Stimulated activated effector memory CD8-positive, alpha-beta T cell treated with anti-CD3 and anti-CD28 coated beads, Interleukin-12 subunit alpha, Interleukin-12 subunit beta, amount 100 ng/mL, for 72 hours (primary cell): Measurements from ENCODE around the gene POU6F2.
"Not testable (repeated sequence)": the region's sequence is repeated elsewhere in the genome, so short reads cannot be mapped to it uniquely, and the experiment has no call there.

Source experiments
- ATAC-seq: fragments of 150-1000 bp; cut with Tn5 transposase; 2 replicates; pipeline ENCODE4 v1.10.0; 2021
- DNase-seq, 2 donors: peaks; one replicate each; pipeline ENCODE4 v3.0.0; 2021 to 2022; ENCODE audit warnings: low spot score in 2 of 2
- H3K27ac Mint-ChIP-seq: one replicate; pipeline ENCODE4 v1.8.0; 2022; ENCODE audit warnings: mild to moderate bottlenecking, mixed read lengths
- H3K36me3 Mint-ChIP-seq: one replicate; pipeline ENCODE4 v1.8.0; 2022; ENCODE audit warnings: mild to moderate bottlenecking, mixed read lengths
- H3K4me1 Mint-ChIP-seq: one replicate; pipeline ENCODE4 v1.8.0; 2022; ENCODE audit warnings: mixed read lengths
- H3K4me3 Mint-ChIP-seq: one replicate; pipeline ENCODE4 v1.8.0; 2022; ENCODE audit warnings: mild to moderate bottlenecking, mixed read lengths
- H3K9me3 Mint-ChIP-seq: one replicate; pipeline ENCODE4 v1.8.0; 2022; ENCODE audit warnings: mixed read lengths

POU6F2 gene

DNA sequence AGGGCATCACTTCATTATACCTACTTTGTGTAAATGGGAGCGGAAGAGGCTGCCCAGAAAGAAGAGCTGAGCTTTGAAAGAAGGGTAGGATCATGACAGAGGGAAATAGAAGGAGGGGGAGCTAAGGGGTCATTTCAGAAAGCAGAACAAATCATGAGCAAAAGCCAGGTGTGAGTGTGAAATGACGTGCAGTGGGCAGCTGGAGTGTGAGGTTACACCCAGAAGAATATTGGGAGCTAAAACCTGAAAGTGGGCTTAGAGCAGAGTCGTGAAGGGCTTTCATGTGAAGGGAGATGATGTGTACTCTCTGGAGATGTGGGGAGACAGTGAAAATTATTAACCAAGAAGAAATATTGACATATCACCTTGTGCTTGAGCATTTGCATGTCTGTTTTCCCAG is 343.5 kb downstream of the POU6F2 start:
- DNase-seq = no peak
- no peak for ATAC-seq
- H3K4me1 Mint-ChIP-seq = no peaks in the 10 kb centered on the region
- H3K27ac Mint-ChIP-seq = no peak overlapping the region
- peaks cover 3% of the 10 kb centered on the region for H3K9me3 Mint-ChIP-seq
- H3K4me3 Mint-ChIP-seq = no peak overlapping the region
- no peaks in the 10 kb centered on the region for H3K36me3 Mint-ChIP-seq

DNA sequence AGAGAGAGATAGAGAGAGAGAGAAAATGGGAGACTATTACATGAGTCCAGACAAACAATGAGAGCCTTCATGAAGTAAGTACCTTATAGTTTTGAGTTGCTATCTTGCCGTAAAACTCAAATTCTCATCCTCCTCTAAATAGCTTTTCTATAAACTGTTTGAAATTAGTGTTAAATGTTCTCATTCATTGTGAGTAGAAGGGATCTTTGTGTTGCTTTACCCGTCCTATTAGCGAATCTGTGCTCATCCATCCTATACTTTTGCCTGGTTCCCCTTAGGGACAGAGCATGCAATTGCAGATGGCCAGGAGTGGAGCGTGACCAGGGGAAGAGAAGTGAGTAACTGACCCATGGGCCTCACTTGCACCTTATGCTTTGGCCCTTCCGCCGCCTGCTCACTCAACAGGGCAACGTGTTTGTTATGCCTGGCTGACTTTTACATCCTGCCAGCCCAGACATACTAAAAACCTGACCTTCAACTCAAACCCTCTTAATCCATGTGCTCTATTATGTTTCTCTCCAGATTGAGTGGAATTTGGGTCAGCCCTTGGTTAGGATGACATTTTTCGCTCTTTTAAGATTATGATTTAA is 344.3 kb downstream of the POU6F2 start:
- H3K36me3 Mint-ChIP-seq = no peaks in the 10 kb centered on the region
- DNase-seq (no peak), ATAC-seq (no peak)
- H3K9me3 Mint-ChIP-seq = peaks cover 3% of the 10 kb centered on the region
- no peak overlapping the region for H3K4me3 Mint-ChIP-seq
- no peaks in the 10 kb centered on the region for H3K4me1 Mint-ChIP-seq
- H3K27ac Mint-ChIP-seq = no peak overlapping the region

DNA sequence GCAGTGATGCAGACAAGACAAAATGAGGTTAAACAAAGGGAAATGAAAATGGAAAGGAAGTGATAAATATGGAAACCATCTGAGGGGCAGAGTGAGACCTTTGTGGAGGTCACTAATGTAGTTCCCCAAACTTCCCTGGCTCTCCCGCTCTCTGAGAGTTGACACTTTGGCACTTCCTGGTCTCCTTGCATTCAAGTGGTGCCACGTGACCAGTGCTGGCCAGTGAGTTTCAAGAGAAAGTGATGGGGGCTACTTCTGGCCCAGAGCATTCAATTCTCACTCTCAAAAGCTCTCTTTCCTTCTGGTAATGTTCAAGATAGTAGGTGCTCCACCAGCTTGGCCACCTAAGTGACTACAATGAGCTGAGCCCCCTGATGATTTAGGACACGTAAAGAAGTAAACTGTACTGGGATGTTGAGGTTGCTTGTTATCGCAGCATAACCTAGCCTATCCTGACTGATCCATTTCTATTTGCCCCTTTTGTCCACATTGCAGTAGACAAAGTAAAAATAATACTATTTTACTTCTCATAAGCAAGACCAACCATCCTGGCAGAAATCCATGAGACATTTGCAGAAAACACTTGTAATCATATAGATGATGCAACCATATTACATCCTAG is 346.5 kb downstream of the POU6F2 start:
- H3K4me3 Mint-ChIP-seq = no peak overlapping the region
- H3K27ac Mint-ChIP-seq = no peak overlapping the region
- H3K9me3 Mint-ChIP-seq = peaks cover 3% of the 10 kb centered on the region
- no peaks in the 10 kb centered on the region for H3K36me3 Mint-ChIP-seq
- no peak for ATAC-seq
- H3K4me1 Mint-ChIP-seq = no peaks in the 10 kb centered on the region
- no peak for DNase-seq

DNA sequence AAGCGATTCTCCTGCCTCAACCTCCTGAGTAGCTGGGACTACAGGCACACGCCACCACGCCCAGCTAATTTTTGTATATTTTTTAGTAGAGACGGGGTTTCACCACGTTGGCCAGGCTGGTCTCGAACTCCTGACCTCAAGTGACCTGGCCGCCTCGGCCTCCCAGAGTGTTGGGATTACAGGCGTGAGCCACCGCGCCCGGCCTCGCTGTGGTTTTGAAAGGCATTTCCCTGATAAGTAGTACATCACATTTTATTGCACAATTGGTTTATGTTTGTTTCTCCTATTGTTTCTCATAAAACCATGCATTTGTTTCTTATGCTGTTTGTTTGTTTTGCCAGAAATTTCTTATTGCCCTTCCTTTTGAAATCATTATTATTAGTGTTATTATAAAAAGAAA is 353.9 kb downstream of the POU6F2 start:
- not testable (repeated sequence) for ATAC-seq, H3K4me1 Mint-ChIP-seq, H3K4me3 Mint-ChIP-seq, H3K27ac Mint-ChIP-seq, H3K9me3 Mint-ChIP-seq, H3K36me3 Mint-ChIP-seq, DNase-seq

DNA sequence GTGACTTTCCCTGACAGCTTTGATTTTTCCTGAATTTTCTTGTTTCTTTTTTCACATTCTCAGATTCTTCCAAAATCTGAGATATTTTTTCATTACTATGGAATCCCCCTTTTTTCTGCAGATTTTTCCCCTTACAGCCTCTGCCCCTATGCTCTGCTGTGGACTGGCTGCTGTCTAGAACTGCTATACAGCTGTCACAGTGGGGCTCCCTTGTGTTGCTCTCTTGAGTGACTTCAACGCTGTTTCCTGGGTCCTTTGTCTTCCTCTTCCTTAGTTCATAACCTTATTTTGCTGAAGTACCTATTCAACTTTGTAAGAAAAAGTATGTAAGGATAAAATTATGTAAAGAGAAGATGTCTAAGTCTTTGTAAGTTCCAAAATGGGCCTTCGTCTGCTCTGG is 354.4 kb downstream of the POU6F2 start:
- Mint-ChIP-seq H3K27ac (no peak overlapping the region), H3K36me3 (no peaks in the 10 kb centered on the region), H3K4me1 (no peaks in the 10 kb centered on the region), H3K4me3 (no peak overlapping the region), H3K9me3 (no peaks in the 10 kb centered on the region)
- DNase-seq (no peak), ATAC-seq (no peak)

DNA sequence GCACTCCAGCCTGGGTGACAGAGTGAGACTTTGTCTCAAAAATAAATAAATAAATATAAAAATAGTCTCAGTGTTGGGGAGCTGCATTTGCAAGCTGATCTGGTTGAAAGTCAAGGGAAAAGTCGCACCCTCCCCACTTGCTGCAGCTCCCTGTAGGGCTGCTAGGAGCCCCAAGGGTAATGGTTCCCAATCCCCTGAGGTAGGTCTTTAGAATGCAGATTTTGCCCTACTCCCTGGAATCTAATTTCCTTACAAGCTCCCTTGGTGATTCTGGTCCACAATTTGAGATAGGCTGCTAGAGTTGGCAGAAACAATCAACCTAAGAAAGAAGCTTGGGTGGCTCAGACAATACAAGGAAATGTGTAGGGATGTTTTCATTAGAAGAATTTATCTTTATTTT is 356.0 kb downstream of the POU6F2 start:
- Mint-ChIP-seq H3K4me1 (no peaks in the 10 kb centered on the region), H3K27ac (no peak overlapping the region), H3K9me3 (no peaks in the 10 kb centered on the region), H3K4me3 (no peak overlapping the region), H3K36me3 (no peaks in the 10 kb centered on the region)
- no peak for DNase-seq
- ATAC-seq = no peak

DNA sequence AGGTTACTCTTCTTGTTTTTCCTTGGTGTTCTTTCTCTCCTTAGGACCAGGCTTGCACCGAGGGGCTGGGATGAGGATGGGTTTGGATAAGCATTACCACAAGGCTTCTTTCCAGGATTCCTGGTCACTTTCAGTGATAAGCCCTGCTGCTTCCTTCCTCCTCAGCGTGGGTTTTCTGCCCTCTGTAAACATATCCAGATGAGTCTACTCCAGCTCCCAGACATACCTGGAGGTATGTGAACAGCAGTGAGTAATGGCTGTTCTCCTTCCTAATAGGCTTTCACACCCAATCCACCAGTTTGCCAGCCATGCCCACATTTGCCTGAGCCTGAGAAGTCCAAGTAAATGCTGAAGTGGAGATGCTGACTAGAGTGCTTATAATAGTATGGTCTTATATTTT is 358.7 kb downstream of the POU6F2 start:
- ATAC-seq (no peak), DNase-seq (no peak)
- H3K4me1 Mint-ChIP-seq = no peaks in the 10 kb centered on the region
- no peak overlapping the region for H3K27ac Mint-ChIP-seq
- H3K4me3 Mint-ChIP-seq = no peak overlapping the region
- no peaks in the 10 kb centered on the region for H3K36me3 Mint-ChIP-seq
- H3K9me3 Mint-ChIP-seq = no peaks in the 10 kb centered on the region

DNA sequence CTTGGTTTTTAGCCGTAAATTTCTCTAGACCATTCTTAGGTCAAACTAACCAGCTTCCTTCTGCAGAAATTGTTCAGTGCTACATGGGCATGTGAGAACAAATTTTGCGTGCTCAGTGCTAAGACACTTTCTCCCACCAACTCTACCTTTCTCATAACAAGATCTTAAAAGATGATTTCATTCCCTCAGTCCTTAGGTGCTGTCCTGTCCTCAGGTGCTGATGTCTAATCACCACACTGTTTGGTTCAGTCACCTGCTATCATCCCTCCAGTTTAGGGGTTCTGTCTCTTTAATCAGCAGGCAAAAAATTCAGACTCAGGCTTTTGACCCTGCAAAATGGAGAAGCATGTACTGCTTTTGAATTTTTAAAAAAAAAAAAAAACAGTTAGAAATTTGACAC is 361.0 kb downstream of the POU6F2 start:
- DNase-seq = no peak
- no peak overlapping the region for H3K4me3 Mint-ChIP-seq
- H3K4me1 Mint-ChIP-seq = no peaks in the 10 kb centered on the region
- H3K36me3 Mint-ChIP-seq = no peaks in the 10 kb centered on the region
- no peaks in the 10 kb centered on the region for H3K9me3 Mint-ChIP-seq
- H3K27ac Mint-ChIP-seq = no peak overlapping the region
- no peak for ATAC-seq

DNA sequence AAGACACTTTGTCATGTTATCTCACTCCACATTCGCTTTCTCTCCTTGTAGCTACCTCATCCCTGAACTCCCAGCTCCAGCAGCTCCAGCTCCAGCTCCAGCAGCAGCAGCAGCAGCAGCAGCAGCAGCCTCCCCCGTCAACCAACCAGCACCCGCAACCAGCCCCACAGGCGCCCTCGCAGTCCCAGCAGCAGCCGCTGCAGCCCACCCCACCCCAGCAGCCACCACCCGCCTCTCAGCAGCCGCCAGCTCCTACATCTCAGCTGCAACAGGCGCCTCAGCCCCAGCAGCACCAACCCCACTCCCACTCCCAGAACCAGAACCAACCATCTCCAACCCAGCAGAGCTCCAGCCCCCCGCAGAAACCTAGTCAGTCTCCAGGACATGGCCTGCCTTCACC is 361.9 kb downstream of the POU6F2 start:
- Mint-ChIP-seq H3K27ac (peak overlapping the region; percentile 13), H3K36me3 (no peaks in the 10 kb centered on the region), H3K4me1 (no peaks in the 10 kb centered on the region), H3K9me3 (no peaks in the 10 kb centered on the region), H3K4me3 (no peak overlapping the region)
- peak; percentile 15 for ATAC-seq
- no peak for DNase-seq

DNA sequence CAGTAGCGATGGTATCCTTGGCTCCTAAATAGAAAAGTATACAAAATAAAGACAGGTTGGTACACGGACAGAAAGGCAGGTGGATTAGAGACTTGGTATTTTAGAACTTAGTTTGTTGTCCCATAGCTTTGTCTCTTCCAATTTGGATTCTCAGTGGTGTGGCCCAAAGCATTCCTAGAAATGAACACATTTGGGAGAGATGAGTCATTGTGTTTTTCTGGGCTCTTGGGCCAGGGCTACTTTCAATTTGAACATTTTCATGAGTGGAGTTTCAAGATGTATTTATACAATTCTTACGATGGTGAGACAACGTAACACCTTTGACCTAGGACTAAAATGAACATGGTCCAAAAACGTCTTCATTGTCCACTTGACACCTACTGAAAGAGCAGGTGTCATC is 363.4 kb downstream of the POU6F2 start:
- Mint-ChIP-seq H3K4me3 (no peak overlapping the region), H3K4me1 (no peaks in the 10 kb centered on the region), H3K27ac (no peak overlapping the region), H3K9me3 (no peaks in the 10 kb centered on the region), H3K36me3 (no peaks in the 10 kb centered on the region)
- no peak for DNase-seq
- ATAC-seq = no peak

DNA sequence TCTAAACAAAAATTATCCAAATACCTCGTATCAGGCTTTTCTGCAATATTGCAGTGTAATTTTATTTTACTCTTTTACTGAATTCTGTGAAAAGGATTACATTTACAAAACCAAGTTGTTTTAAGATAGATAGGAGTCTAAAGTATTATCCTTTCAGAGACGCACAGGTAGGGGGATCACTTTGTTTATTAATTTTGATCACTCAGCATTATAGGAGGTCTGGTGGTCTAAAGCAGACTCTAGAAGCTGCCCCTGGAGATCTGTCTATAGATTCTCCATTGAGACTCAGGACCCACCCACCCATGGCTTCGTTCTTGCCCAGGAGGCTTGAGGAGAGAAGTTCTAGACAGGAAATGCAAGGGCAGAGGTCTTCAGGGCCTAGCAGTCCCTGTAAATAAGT is 365.1 kb downstream of the POU6F2 start:
- H3K4me3 Mint-ChIP-seq = no peak overlapping the region
- H3K4me1 Mint-ChIP-seq = no peaks in the 10 kb centered on the region
- H3K27ac Mint-ChIP-seq = no peak overlapping the region
- DNase-seq (no peak), ATAC-seq (no peak)
- no peaks in the 10 kb centered on the region for H3K9me3 Mint-ChIP-seq
- no peaks in the 10 kb centered on the region for H3K36me3 Mint-ChIP-seq

DNA sequence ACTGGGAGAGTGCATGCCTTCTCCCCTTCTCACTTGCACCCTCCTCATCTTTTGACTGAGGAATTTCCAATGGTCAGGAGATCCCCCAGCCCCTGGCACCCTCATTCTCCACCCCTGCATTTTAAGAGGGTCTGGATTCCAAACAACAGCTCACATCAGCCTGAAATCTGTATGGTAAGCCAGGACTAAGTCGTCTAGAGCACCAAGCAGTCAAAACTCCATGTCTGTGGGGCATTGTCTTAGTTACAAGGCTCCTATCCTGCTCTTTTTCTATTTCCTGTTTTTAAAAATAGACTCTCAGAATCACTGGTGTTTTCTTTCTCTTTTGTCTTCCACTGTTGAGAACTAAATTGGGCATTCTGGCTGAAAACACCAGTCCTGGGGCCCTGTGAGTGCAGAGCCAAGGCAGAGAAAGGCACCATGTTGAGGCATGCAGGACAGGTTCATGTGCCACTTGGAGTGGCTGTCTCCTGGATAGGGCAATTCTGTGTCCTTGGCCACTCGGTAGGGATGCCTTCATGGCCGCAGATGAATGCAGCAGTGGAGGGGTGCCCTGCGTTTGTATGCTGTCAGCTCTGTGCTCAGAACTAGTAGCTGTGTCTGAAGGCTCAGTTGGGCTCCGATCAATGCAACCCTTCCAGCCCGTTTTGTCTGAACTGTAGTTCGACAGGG is 371.9 kb downstream of the POU6F2 start:
- Mint-ChIP-seq H3K9me3 (no peaks in the 10 kb centered on the region), H3K4me3 (no peak overlapping the region), H3K27ac (no peak overlapping the region), H3K36me3 (no peaks in the 10 kb centered on the region), H3K4me1 (no peaks in the 10 kb centered on the region)
- DNase-seq = no peak
- ATAC-seq = peak; percentile 16

DNA sequence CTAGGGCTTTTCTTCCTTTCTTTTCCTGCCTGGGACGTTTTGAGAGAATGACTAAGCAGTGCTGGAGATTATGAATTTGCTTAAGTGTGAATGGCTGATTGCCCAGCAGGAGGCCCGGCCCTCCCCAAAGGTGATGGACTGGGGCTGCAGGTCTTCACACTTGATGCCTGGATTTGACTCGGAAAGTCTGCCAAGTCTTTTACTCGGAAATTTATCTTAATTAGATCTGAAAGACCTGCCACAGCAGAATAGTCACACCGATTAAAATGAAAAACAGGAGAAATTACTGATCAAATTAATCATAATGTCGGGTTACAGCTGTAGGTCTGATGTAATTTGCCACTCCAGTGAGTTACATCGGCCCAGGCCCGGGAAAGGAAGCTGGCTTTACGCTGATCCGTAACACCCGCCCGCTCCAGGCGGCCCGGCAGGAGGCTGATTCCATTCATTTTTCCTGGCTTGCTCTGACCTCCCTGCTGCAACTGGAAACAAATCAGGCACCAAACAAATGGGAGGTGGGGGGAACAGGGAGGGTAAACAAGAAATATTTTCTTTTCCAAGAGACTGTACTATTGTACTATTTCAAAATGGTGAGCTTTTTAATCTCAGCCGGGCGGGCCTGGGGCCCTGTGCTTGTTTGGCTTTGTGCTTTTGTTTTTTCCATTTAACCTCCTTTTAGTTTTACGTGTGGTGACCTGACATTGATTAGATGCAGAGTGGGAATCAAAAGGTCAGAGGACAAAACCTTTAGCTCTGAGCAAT is 376.1 kb downstream of the POU6F2 start:
- DNase-seq (no peak), ATAC-seq (no peak)
- H3K27ac Mint-ChIP-seq = no peak overlapping the region
- H3K9me3 Mint-ChIP-seq = no peaks in the 10 kb centered on the region
- peaks cover 12% of the 10 kb centered on the region for H3K4me1 Mint-ChIP-seq
- no peak overlapping the region for H3K4me3 Mint-ChIP-seq
- no peaks in the 10 kb centered on the region for H3K36me3 Mint-ChIP-seq

DNA sequence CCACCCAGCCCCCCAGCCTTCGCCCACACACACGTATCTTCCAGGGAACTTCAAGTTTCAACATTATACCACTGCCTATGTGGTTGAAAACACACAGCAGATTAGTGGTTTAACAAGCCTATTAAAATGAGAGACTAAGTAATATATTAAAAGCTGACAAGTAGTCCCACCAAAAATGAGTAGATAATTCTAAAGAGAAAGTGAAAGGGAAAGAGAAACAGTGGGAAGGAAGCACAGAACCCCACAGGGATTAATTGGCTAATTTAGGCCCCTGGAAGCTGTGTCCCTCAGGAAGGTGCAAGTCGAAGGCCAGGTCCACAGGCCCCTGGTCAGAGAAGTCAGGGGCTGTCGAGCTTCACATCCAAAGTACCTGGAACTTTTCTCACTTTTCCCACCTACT is 378.0 kb downstream of the POU6F2 start:
- Mint-ChIP-seq H3K9me3 (no peaks in the 10 kb centered on the region), H3K27ac (peak overlapping the region; percentile 35), H3K4me1 (peaks cover 12% of the 10 kb centered on the region), H3K4me3 (no peak overlapping the region), H3K36me3 (no peaks in the 10 kb centered on the region)
- ATAC-seq (no peak), DNase-seq (no peak)

DNA sequence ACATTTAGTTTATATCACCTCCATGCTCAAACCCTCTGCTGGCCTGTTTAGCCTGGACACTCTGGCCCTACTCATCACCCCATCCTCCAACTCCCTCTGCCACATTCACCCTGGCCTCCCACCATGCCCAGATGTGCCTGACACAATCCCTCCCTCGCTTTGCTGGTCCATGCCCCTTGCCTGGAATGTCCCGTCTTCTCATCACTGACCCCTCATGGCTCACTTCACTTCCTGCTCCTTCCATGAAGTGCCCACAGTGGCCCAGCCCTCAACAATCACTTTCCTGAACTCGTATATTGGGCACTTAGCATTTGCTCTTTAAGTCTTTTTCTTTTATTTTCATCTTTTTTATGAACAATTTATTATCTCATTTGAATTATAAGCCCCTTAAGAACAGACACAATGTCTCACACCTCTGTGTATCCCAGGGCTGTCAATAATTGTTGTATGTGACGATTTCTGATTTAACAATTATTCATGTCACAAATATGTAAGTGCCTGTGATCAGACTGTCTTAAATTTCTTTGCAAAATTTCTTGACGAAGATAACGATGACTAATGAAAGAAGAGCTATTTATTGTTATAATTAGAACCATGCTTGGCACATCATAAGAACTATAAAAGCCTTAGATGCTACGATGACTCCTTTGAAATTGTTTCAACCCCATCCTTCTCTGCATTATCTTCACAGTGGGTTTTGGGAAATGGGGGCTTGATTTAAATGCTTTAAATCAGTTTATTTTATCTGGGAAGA is 378.6 kb downstream of the POU6F2 start:
- DNase-seq = no peak
- no peak overlapping the region for H3K4me3 Mint-ChIP-seq
- H3K9me3 Mint-ChIP-seq = no peaks in the 10 kb centered on the region
- no peaks in the 10 kb centered on the region for H3K36me3 Mint-ChIP-seq
- peak overlapping the region; percentile 35 for H3K27ac Mint-ChIP-seq
- peak; percentile 8 for ATAC-seq
- H3K4me1 Mint-ChIP-seq = peaks cover 12% of the 10 kb centered on the region
